ENCODE measurements around the gene IFFO2.

DNA sequence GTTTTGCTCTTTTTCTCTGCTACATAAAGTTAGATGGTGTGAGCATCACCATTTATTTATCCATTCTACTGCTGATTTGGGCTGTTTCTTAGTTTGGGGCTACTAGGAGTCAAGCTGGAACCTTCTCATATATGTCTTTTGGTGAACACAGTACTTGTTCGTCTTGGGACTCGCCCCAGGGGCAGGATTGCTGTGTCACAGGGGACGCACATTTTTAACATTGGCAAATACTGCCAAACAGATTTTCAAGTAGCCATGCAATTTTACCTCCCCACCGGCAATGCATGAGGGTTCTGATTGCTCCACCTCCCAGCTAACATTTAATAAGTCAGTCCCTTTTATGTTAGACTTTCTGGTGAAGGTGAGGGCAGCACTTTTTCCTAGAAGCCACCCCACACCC, 7.5 kb upstream of the IFFO2 start:
- TF ChIP-seq, protein P1, sequence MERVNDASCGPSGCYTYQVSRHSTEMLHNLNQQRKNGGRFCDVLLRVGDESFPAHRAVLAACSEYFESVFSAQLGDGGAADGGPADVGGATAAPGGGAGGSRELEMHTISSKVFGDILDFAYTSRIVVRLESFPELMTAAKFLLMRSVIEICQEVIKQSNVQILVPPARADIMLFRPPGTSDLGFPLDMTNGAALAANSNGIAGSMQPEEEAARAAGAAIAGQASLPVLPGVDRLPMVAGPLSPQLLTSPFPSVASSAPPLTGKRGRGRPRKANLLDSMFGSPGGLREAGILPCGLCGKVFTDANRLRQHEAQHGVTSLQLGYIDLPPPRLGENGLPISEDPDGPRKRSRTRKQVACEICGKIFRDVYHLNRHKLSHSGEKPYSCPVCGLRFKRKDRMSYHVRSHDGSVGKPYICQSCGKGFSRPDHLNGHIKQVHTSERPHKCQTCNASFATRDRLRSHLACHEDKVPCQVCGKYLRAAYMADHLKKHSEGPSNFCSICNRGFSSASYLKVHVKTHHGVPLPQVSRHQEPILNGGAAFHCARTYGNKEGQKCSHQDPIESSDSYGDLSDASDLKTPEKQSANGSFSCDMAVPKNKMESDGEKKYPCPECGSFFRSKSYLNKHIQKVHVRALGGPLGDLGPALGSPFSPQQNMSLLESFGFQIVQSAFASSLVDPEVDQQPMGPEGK (CRISPR knock-in tag; IDR thresholded peaks at IDR 0.05; ENCODE audit: borderline replicate concordance): no peak
- TF ChIP-seq, protein P2, sequence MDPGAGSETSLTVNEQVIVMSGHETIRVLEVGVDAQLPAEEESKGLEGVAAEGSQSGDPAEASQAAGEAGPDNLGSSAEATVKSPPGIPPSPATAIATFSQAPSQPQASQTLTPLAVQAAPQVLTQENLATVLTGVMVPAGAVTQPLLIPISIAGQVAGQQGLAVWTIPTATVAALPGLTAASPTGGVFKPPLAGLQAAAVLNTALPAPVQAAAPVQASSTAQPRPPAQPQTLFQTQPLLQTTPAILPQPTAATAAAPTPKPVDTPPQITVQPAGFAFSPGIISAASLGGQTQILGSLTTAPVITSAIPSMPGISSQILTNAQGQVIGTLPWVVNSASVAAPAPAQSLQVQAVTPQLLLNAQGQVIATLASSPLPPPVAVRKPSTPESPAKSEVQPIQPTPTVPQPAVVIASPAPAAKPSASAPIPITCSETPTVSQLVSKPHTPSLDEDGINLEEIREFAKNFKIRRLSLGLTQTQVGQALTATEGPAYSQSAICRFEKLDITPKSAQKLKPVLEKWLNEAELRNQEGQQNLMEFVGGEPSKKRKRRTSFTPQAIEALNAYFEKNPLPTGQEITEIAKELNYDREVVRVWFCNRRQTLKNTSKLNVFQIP (CRISPR knock-in tag; IDR thresholded peaks at IDR 0.05; ENCODE audit: borderline replicate concordance, low read depth): no peak
- no peak for TF ChIP-seq SNAI2 (CRISPR knock-in tag; IDR thresholded peaks at IDR 0.05)
- no peak for TF ChIP-seq ESRRG (CRISPR knock-in tag; IDR thresholded peaks at IDR 0.05)
